HepG2 (cell line): Measurements from ENCODE around the gene ABI3BP.

Source experiments
- CCAR2 ChIP-seq: fragments of 200-400 bp; formaldehyde crosslinking; optimal IDR thresholded peaks from 2 replicates; pipeline ENCODE3; 2018; ENCODE audit warnings: low read depth, mild to moderate bottlenecking, low read length, moderate library complexity
- CTCF ChIP-seq: sonication (generic); formaldehyde crosslinking; IDR thresholded peaks from 2 replicates; pipeline ENCODE4 v1.5.0; 2020; ENCODE audit warnings: mild to moderate bottlenecking, missing genetic modification reagents, moderate library complexity
- DNMT3B ChIP-seq: conservative IDR thresholded peaks from 2 replicates; pipeline ENCODE4 v1.6.1; 2016; ENCODE audit warnings: missing biosample characterization, control low read depth
- ESRRA ChIP-seq: sonication (generic); formaldehyde crosslinking; IDR thresholded peaks from 2 replicates; pipeline ENCODE4 v1.5.1; 2020; ENCODE audit warnings: mild to moderate bottlenecking, low read depth, missing genetic modification reagents
- EZH2 ChIP-seq: conservative IDR thresholded peaks from 2 replicates; pipeline ENCODE4 v1.6.1; 2012; ENCODE audit warnings: mild to moderate bottlenecking, low read depth, low read length, moderate library complexity
- GABPA ChIP-seq, 2 experiments: IDR thresholded peaks; 2 replicates each; pipeline ENCODE4 v1.6.1; 2011 to 2016; ENCODE audit warnings: low read depth in 2 of 2, low read length in 1 of 2, missing biosample characterization in 1 of 2, missing genetic modification characterization in 1 of 2
- HDAC6 ChIP-seq: fragments of 200-600 bp; sonication (generic); IDR thresholded peaks from 2 replicates; pipeline ENCODE4 v1.7.0; 2017; ENCODE audit warnings: mild to moderate bottlenecking, antibody characterized with exemption, low read length, low read depth
- IRF2 ChIP-seq: IDR thresholded peaks from 2 replicates; pipeline ENCODE4 v1.6.1; 2018; ENCODE audit warnings: missing genetic modification reagents, missing compliant biosample characterization
- NFYB ChIP-seq: sonication (generic); formaldehyde crosslinking; IDR thresholded peaks from 2 replicates; pipeline ENCODE4 v1.4.0; 2020; ENCODE audit warnings: missing genetic modification reagents
- POLR2A ChIP-seq, 2 experiments: IDR thresholded peaks; 2 replicates each; pipeline ENCODE4 v1.6.1; 2011; ENCODE audit warnings: low read depth in 2 of 2, low read length in 2 of 2, mild to moderate bottlenecking in 1 of 2, moderate library complexity in 1 of 2; ENCODE audit not compliant: insufficient read depth in 1 of 2
- ZNF3 ChIP-seq: IDR thresholded peaks from 2 replicates; pipeline ENCODE4 v1.7.0; 2017; ENCODE audit warnings: inconsistent platforms

- no peak for TF ChIP-seq EZH2
- no peak for TF ChIP-seq HDAC6
- TF ChIP-seq POLR2A (IDR thresholded peaks at IDR 0.05; ENCODE audit: insufficient read depth in 1 of 2, low read depth in 2 of 2, low read length in 2 of 2) = no peak; a peak in 1 of 4 replicates
- TF ChIP-seq GABPA (IDR thresholded peaks at IDR 0.05; ENCODE audit: low read depth, low read length) = no peak
- 0 out of 2 replicates have a peak, but pooled peaks have one; percentile 14 for TF ChIP-seq GABPA (CRISPR knock-in tag; IDR thresholded peaks at IDR 0.05; ENCODE audit: low read depth)
- TF ChIP-seq ESRRA = no peak
- TF ChIP-seq IRF2 (CRISPR knock-in tag) = no peak
- TF ChIP-seq NFYB (CRISPR knock-in tag) = no peak
- no peak for TF ChIP-seq DNMT3B (CRISPR knock-in tag)
- TF ChIP-seq CTCF = peak; percentile 39
- TF ChIP-seq CCAR2 = no peak
- no peak for TF ChIP-seq ZNF3
These were observed 283.4 kb downstream of the ABI3BP start for GRCh38 chr3:100709842-100710260.
